Fibroblast of lung (primary cell): ENCODE results near the gene ARHGAP12. TPM values are rescaled to one million over a fixed set of nuclear protein-coding genes. Genes with fewer than 3 reads are reported as not detected.

ENCODE experiments used
- DNase-seq, 2 donors: peaks; one replicate each; pipeline versions ENCODE4 v3.0.0 to v3.0.0-alpha.2; 2010; ENCODE audit warnings: low read depth in 2 of 2
- H2AFZ ChIP-seq: 2 replicates; pipeline ENCODE4 v1.5.1; 2012; ENCODE audit warnings: low read length, control low read depth, inconsistent platforms
- H3K27ac ChIP-seq: 2 replicates; pipeline ENCODE4 v1.5.1; 2011; ENCODE audit warnings: low read length, control low read depth; ENCODE audit not compliant: insufficient read depth
- H3K27me3 ChIP-seq: 2 replicates; pipeline ENCODE4 v1.5.1; 2011; ENCODE audit warnings: mild to moderate bottlenecking, low read length; ENCODE audit not compliant: control insufficient read depth, insufficient read depth
- H3K36me3 ChIP-seq: 2 replicates; pipeline ENCODE4 v1.5.1; 2011; ENCODE audit warnings: low read length; ENCODE audit not compliant: control insufficient read depth, insufficient read depth
- H3K4me1 ChIP-seq: 2 replicates; pipeline ENCODE4 v1.5.1; 2011; ENCODE audit warnings: low read length; ENCODE audit not compliant: control insufficient read depth, insufficient read depth; ENCODE audit errors: extremely low read depth
- H3K4me2 ChIP-seq: 2 replicates; pipeline ENCODE4 v1.5.1; 2011; ENCODE audit warnings: low read length, control low read depth; ENCODE audit not compliant: insufficient read depth; ENCODE audit errors: extremely low read depth
- H3K4me3 ChIP-seq, 4 experiments: fragments of 200-600 bp in 1 of 4; sonication (generic) in 1 of 4; replicated peaks in 1 of 4; 2 replicates each; pipeline ENCODE4 v1.5.1; 2011 to 2016; ENCODE audit warnings: low read length in 4 of 4, low read depth in 3 of 4, mild to moderate bottlenecking in 3 of 4, control low read depth in 2 of 4, inconsistent platforms in 1 of 4, mixed read lengths in 1 of 4; ENCODE audit not compliant: insufficient read depth in 1 of 4; ENCODE audit errors: control extremely low read depth in 1 of 4
- H3K79me2 ChIP-seq: 2 replicates; pipeline ENCODE4 v1.5.1; 2012; ENCODE audit warnings: mild to moderate bottlenecking, low read length, inconsistent platforms; ENCODE audit not compliant: control insufficient read depth, insufficient read depth
- H3K9ac ChIP-seq: 2 replicates; pipeline ENCODE4 v1.5.1; 2011; ENCODE audit warnings: mild to moderate bottlenecking, low read length, control low read depth; ENCODE audit not compliant: insufficient read depth
- H3K9me3 ChIP-seq: 2 replicates; pipeline ENCODE4 v1.5.1; 2012; ENCODE audit warnings: low read depth, low read length; ENCODE audit not compliant: control insufficient read depth, insufficient read depth
- H4K20me1 ChIP-seq: 2 replicates; pipeline ENCODE4 v1.5.1; 2011; ENCODE audit warnings: low read length; ENCODE audit not compliant: control insufficient read depth, insufficient read depth; ENCODE audit errors: extremely low read depth
- CTCF ChIP-seq, 2 donors: IDR thresholded peaks in 1 of 2; conservative IDR thresholded peaks in 1 of 2; 1 replicate in 1 of 2; 2 replicates in 1 of 2; pipeline ENCODE4 v1.5.1; 2011 to 2012; ENCODE audit warnings: low read length in 2 of 2, control low read depth in 1 of 2, inconsistent platforms in 1 of 2, low read depth in 1 of 2, mild to moderate bottlenecking in 1 of 2
- EZH2 ChIP-seq: IDR thresholded peaks from 2 replicates; pipeline ENCODE4 v1.5.1; 2012; ENCODE audit warnings: low read length, control low read depth, mild to moderate bottlenecking; ENCODE audit errors: missing control alignments
- polyA plus RNA-seq, 2 donors: library from polyadenylated mRNA; depleted of rRNA in 1 of 2; stranded (reverse) in 1 of 2; unstranded in 1 of 2; fragments of >200 nt; gene quantifications; 2 replicates each; pipeline ENCODE4 v1.2.1, GENCODE V29; 2011 to 2012; ENCODE audit warnings: missing spikeins in 1 of 2
- total RNA-seq: library from RNA; depleted of rRNA; stranded (reverse); fragments of >200 nt; gene quantifications from 2 replicates; pipeline ENCODE4 v1.2.1, GENCODE V29; 2014

ARHGAP12 gene
- total and polyA plus RNA-seq, 2 donors (not counting 1 experiment from before 2014, with no cell fraction given), result 24.0 to 63.1 TPM

GRCh38 chr10:31832261-31832660 is 96.4 kb downstream of the ARHGAP12 start:
- Histone ChIP-seq H3K36me3 (no peaks in the 10 kb centered on the region), H3K4me1 (no peaks in the 10 kb centered on the region)
- TF ChIP-seq CTCF (conservative IDR thresholded peaks at IDR 0.05 in 1 of 2, IDR thresholded peaks at IDR 0.05 in 1 of 2; ENCODE audit: low read depth in 1 of 2, low read length in 2 of 2), result no peak

GRCh38 chr10:31830887-31831286 is 97.7 kb downstream of the ARHGAP12 start:
- no peak overlapping the region for H3K9ac ChIP-seq
- DNase-seq, result peak; percentile 39 to 73
- TF ChIP-seq EZH2, result no peak
- TF ChIP-seq CTCF (conservative IDR thresholded peaks at IDR 0.05 in 1 of 2, IDR thresholded peaks at IDR 0.05 in 1 of 2; ENCODE audit: low read depth in 1 of 2, low read length in 2 of 2), result no peak
- no peak overlapping the region for H3K27ac ChIP-seq
- no peak overlapping the region for H3K4me3 ChIP-seq
- H3K27me3 ChIP-seq, result no peaks in the 10 kb centered on the region
- no peaks in the 10 kb centered on the region for H3K79me2 ChIP-seq
- no peak overlapping the region for H3K4me2 ChIP-seq
- no peaks in the 10 kb centered on the region for H3K4me1 ChIP-seq
- H3K9me3 ChIP-seq, result no peaks in the 10 kb centered on the region
- no peaks in the 10 kb centered on the region for H3K36me3 ChIP-seq
- no peak overlapping the region for H2AFZ ChIP-seq
- no peaks in the 10 kb centered on the region for H4K20me1 ChIP-seq

More at GRCh38 chr10:31832261-31832660, 96.4 kb downstream of the ARHGAP12 start:
- no peaks in the 10 kb centered on the region for H3K79me2 ChIP-seq
- no peak overlapping the region for H3K27ac ChIP-seq
- H4K20me1 ChIP-seq, result no peaks in the 10 kb centered on the region
- H3K4me2 ChIP-seq, result no peak overlapping the region
- H3K27me3 ChIP-seq, result no peaks in the 10 kb centered on the region
- no peak overlapping the region for H3K4me3 ChIP-seq
- no peak for DNase-seq
- H2AFZ ChIP-seq, result no peak overlapping the region
- no peaks in the 10 kb centered on the region for H3K9me3 ChIP-seq
- H3K9ac ChIP-seq, result no peak overlapping the region

- no peak overlapping the region for H3K9ac ChIP-seq
- TF ChIP-seq CTCF (conservative IDR thresholded peaks at IDR 0.05 in 1 of 2, IDR thresholded peaks at IDR 0.05 in 1 of 2; ENCODE audit: low read depth in 1 of 2, low read length in 2 of 2), result no peak
- TF ChIP-seq EZH2, result no peak
- H3K36me3 ChIP-seq, result no peaks in the 10 kb centered on the region
- no peak for DNase-seq
- no peaks in the 10 kb centered on the region for H3K27me3 ChIP-seq
- H3K4me1 ChIP-seq, result no peaks in the 10 kb centered on the region
- no peak overlapping the region for H2AFZ ChIP-seq
- no peaks in the 10 kb centered on the region for H4K20me1 ChIP-seq
- no peaks in the 10 kb centered on the region for H3K79me2 ChIP-seq
- no peaks in the 10 kb centered on the region for H3K9me3 ChIP-seq
- H3K27ac ChIP-seq, result no peak overlapping the region
- H3K4me2 ChIP-seq, result no peak overlapping the region
- no peak overlapping the region for H3K4me3 ChIP-seq
Measured at GRCh38 chr10:31829776-31830175, 98.9 kb downstream of the ARHGAP12 start.
